DOHH2 (cell line): Measurements from ENCODE around the gene TCF12.

Source experiments
- EZH2phosphoT487 ChIP-seq: fragments of 200-600 bp; sonication (generic); IDR thresholded peaks from 2 replicates; pipeline ENCODE4 v1.6.1; 2017; ENCODE audit warnings: borderline replicate concordance, mild to moderate bottlenecking, antibody characterized with exemption, low read length, moderate library complexity, mixed read lengths
- TF ChIP-seq, protein P1 (sequence below): fragments of 200-600 bp; sonication (generic); IDR thresholded peaks from one replicate; pipeline ENCODE4 v1.5.1; 2014; ENCODE audit warnings: antibody characterized with exemption, mild to moderate bottlenecking, low read depth, low read length; ENCODE audit not compliant: poor library complexity, severe bottlenecking

DNA sequence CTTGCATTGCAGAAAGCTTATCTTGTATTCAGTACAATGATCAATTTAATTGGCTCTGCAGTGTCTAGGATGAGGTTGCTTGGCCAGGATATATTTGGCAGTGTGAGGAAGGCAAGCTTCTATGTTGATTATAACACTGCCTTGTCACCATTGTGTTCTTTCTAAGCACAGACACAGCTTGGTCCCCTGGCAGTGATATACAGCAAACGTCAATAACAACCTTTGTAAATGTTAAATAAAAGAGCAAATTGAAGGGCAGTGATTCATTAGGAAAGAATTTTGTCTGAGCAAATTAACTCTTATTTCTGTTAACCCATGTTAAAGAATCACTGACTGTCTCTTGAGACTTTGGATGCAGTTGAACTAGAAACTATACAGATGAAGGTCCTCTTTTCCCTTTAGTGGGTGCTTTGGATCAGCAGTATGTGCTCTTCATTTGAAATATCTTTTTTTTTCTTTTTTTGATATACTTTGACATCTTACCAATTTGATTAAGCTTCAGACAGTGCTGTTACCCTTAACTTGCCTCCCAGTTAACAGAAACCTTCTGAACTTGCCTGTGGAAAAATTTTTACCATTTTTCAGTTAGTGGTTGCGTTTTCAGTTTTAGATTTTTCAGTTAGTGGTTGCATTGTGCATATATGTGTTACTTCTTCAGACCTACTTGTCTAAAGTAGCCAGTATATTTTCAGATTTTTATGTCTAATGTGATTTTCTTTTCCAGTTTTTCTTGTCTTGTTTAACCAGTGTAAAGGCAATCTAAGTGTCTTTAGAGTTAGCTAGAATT, 199.8 kb downstream of the TCF12 start:
- TF ChIP-seq, protein P1, sequence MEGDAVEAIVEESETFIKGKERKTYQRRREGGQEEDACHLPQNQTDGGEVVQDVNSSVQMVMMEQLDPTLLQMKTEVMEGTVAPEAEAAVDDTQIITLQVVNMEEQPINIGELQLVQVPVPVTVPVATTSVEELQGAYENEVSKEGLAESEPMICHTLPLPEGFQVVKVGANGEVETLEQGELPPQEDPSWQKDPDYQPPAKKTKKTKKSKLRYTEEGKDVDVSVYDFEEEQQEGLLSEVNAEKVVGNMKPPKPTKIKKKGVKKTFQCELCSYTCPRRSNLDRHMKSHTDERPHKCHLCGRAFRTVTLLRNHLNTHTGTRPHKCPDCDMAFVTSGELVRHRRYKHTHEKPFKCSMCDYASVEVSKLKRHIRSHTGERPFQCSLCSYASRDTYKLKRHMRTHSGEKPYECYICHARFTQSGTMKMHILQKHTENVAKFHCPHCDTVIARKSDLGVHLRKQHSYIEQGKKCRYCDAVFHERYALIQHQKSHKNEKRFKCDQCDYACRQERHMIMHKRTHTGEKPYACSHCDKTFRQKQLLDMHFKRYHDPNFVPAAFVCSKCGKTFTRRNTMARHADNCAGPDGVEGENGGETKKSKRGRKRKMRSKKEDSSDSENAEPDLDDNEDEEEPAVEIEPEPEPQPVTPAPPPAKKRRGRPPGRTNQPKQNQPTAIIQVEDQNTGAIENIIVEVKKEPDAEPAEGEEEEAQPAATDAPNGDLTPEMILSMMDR: no peak
- no peak for TF ChIP-seq EZH2phosphoT487
